HEK293T (cell line): ENCODE results near the gene TMEM115.

Source experiments
- ARNT ChIP-seq: fragments of 450-650 bp; IDR thresholded peaks from 2 replicates; pipeline ENCODE4 v1.6.1; 2017; ENCODE audit warnings: mild to moderate bottlenecking
- BHLHE40 ChIP-seq: fragments of 450-650 bp; IDR thresholded peaks from 2 replicates; pipeline ENCODE4 v1.6.1; 2016; ENCODE audit warnings: mild to moderate bottlenecking, moderate library complexity, borderline replicate concordance
- FOXA1 ChIP-seq: fragments of 450-650 bp; IDR thresholded peaks from 2 replicates; pipeline ENCODE4 v1.6.1; 2016; ENCODE audit warnings: mild to moderate bottlenecking
- L3MBTL2 ChIP-seq: fragments of 450-650 bp; conservative IDR thresholded peaks from 2 replicates; pipeline ENCODE4 v1.6.1; 2016; ENCODE audit warnings: mild to moderate bottlenecking
- NFRKB ChIP-seq: fragments of 450-650 bp; IDR thresholded peaks from 2 replicates; pipeline ENCODE4 v1.6.1; 2016; ENCODE audit warnings: mild to moderate bottlenecking, moderate library complexity
- SP1 ChIP-seq: fragments of 450-650 bp; IDR thresholded peaks from 2 replicates; pipeline ENCODE4 v1.6.1; 2017
- SUZ12 ChIP-seq: fragments of 450-650 bp; IDR thresholded peaks from 2 replicates; pipeline ENCODE4 v1.6.1; 2016; ENCODE audit warnings: mild to moderate bottlenecking
- ZNF384 ChIP-seq: fragments of 450-650 bp; IDR thresholded peaks from 2 replicates; pipeline ENCODE4 v1.6.1; 2016
- TF ChIP-seq, protein P1 (sequence below): fragments of 450-650 bp; IDR thresholded peaks from 2 replicates; pipeline ENCODE4 v1.6.1; 2016

- no peak for TF ChIP-seq FOXA1
- TF ChIP-seq L3MBTL2, result no peak
- no peak for TF ChIP-seq BHLHE40
- TF ChIP-seq, protein P1, sequence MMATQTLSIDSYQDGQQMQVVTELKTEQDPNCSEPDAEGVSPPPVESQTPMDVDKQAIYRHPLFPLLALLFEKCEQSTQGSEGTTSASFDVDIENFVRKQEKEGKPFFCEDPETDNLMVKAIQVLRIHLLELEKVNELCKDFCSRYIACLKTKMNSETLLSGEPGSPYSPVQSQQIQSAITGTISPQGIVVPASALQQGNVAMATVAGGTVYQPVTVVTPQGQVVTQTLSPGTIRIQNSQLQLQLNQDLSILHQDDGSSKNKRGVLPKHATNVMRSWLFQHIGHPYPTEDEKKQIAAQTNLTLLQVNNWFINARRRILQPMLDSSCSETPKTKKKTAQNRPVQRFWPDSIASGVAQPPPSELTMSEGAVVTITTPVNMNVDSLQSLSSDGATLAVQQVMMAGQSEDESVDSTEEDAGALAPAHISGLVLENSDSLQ, result no peak
- TF ChIP-seq NFRKB, result no peak
- TF ChIP-seq ZNF384, result no peak
- no peak for TF ChIP-seq ARNT
- TF ChIP-seq SP1, result no peak
- no peak for TF ChIP-seq SUZ12
These were observed 35.6 kb downstream of the TMEM115 start for GRCh38 chr3:50323614-50324199.
